WERI-Rb-1 (cell line): ENCODE measurements around the gene GALNT12.
A peak's percentile ranks its signal among the peaks of the same experiment; 100 is the strongest.

Source experiments
- DNase-seq: peaks from one replicate; pipeline ENCODE4 v3.0.0-alpha.2; 2020
- H3K27ac ChIP-seq: fragments of 250-450 bp; sonication (Bioruptor Pico); 2 replicates; pipeline ENCODE4 v1.5.1; 2020; ENCODE audit warnings: mild to moderate bottlenecking, moderate library complexity
- H3K27me3 ChIP-seq: fragments of 250-450 bp; sonication (Bioruptor Pico); 2 replicates; pipeline ENCODE4 v1.5.1; 2021; ENCODE audit warnings: mild to moderate bottlenecking, low read depth, moderate library complexity; ENCODE audit not compliant: insufficient read depth, severe bottlenecking
- H3K36me3 ChIP-seq: fragments of 250-450 bp; sonication (Bioruptor Pico); 2 replicates; pipeline ENCODE4 v1.5.1; 2020; ENCODE audit warnings: mild to moderate bottlenecking, moderate library complexity
- H3K4me3 ChIP-seq: 2 replicates; pipeline ENCODE4 v1.5.1; 2011; ENCODE audit warnings: low read depth, mild to moderate bottlenecking, control low read depth, low read length
- H3K9me3 ChIP-seq: fragments of 250-450 bp; sonication (Bioruptor Pico); 2 replicates; pipeline ENCODE4 v1.5.1; 2021; ENCODE audit warnings: mild to moderate bottlenecking, moderate library complexity; ENCODE audit not compliant: severe bottlenecking
- TF ChIP-seq, protein P1 (sequence below): IDR thresholded peaks from 2 replicates; pipeline ENCODE4 v1.5.1; 2011; ENCODE audit warnings: low read depth, mild to moderate bottlenecking, control low read depth, inconsistent platforms, low read length

GALNT12 gene

GRCh38 chr9:98823666-98824334 lies 16.3 kb downstream of the GALNT12 start:
- DNase-seq = no peak
- 0 out of 2 replicates have a peak overlapping the region, but pooled peaks have one; percentile 6 for H3K27ac ChIP-seq
- H3K9me3 ChIP-seq = peaks cover 3% of the 10 kb centered on the region
- H3K4me3 ChIP-seq = no peak overlapping the region
- H3K27me3 ChIP-seq = no peaks in the 10 kb centered on the region
- H3K36me3 ChIP-seq = peaks cover 32% of the 10 kb centered on the region
- TF ChIP-seq, protein P1, sequence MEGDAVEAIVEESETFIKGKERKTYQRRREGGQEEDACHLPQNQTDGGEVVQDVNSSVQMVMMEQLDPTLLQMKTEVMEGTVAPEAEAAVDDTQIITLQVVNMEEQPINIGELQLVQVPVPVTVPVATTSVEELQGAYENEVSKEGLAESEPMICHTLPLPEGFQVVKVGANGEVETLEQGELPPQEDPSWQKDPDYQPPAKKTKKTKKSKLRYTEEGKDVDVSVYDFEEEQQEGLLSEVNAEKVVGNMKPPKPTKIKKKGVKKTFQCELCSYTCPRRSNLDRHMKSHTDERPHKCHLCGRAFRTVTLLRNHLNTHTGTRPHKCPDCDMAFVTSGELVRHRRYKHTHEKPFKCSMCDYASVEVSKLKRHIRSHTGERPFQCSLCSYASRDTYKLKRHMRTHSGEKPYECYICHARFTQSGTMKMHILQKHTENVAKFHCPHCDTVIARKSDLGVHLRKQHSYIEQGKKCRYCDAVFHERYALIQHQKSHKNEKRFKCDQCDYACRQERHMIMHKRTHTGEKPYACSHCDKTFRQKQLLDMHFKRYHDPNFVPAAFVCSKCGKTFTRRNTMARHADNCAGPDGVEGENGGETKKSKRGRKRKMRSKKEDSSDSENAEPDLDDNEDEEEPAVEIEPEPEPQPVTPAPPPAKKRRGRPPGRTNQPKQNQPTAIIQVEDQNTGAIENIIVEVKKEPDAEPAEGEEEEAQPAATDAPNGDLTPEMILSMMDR = no peak

DNA sequence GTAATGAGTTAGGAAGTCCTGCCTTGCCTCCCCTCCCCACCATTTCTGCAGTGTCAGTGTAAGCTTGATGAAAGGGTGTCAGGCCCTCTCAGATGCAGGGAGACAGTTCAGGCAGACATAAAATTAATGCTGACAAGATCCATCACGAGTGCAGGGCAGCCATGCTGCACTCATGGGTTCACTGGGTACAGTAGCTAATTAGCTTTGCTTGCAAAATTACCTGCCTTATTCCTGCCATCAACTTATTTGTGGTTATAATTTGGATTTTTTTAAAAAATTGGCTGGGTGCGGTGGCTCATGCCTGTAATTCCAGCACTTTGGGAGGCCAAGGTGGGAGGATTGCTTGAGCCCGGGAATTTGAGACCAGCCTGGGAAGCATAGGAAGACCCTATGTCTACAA lies 17.9 kb downstream of the GALNT12 start:
- peaks cover 40% of the 10 kb centered on the region for H3K36me3 ChIP-seq
- peaks cover 3% of the 10 kb centered on the region for H3K9me3 ChIP-seq
- H3K27ac ChIP-seq = no peak overlapping the region
- TF ChIP-seq, protein P1 = no peak
- H3K27me3 ChIP-seq = no peaks in the 10 kb centered on the region
- DNase-seq = no peak
- no peak overlapping the region for H3K4me3 ChIP-seq

DNA sequence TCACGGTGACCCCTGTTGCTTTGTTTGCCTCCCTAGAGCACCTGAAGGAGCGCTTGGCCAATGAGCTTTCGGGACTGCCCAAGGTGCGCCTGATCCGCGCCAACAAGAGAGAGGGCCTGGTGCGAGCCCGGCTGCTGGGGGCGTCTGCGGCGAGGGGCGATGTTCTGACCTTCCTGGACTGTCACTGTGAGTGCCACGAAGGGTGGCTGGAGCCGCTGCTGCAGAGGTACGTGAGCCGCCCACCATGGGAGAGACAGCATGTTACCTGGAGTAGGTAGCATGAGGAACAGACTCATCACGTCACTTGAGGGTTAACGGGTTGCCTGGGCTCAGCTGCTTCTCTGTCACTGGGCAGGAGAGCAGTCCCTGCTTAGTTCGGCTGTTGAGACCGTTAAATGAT lies 19.2 kb downstream of the GALNT12 start:
- no peaks in the 10 kb centered on the region for H3K27me3 ChIP-seq
- peaks cover 3% of the 10 kb centered on the region for H3K9me3 ChIP-seq
- no peak overlapping the region for H3K4me3 ChIP-seq
- peaks cover 49% of the 10 kb centered on the region for H3K36me3 ChIP-seq
- DNase-seq = no peak
- TF ChIP-seq, protein P1 = no peak
- no peak overlapping the region for H3K27ac ChIP-seq

- TF ChIP-seq, protein P1 = no peak
Observed at GRCh38 chr9:98829766-98830165, 22.3 kb downstream of the GALNT12 start.

DNA sequence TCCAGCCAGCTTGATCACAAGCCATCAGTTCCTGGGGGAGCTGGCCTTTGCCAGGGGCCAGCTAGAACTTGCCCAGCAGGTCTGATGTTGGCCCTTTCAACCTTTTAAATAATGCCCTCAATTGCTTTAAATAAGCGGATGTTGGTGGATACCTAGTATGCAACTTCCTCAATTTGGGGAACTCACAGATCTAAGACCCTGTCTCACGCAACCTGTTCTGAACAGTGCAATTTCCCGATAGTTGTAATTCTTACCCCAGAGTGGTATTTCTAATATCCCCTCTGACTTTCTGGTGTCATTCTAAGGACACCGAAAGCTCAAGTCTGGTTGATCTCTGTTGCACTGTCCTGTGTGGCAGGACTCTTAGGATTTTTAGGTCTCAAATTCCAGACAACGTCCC lies 23.1 kb downstream of the GALNT12 start:
- Histone ChIP-seq H3K36me3 (peaks cover 68% of the 10 kb centered on the region), H3K4me3 (no peak overlapping the region), H3K27ac (no peak overlapping the region), H3K27me3 (no peaks in the 10 kb centered on the region), H3K9me3 (no peaks in the 10 kb centered on the region)
- no peak for DNase-seq
- TF ChIP-seq, protein P1 = no peak

More at GRCh38 chr9:98829766-98830165, 22.3 kb downstream of the GALNT12 start:
- H3K4me3 ChIP-seq = no peak overlapping the region
- peaks cover 64% of the 10 kb centered on the region for H3K36me3 ChIP-seq
- H3K9me3 ChIP-seq = no peaks in the 10 kb centered on the region
- no peak overlapping the region for H3K27ac ChIP-seq
- DNase-seq = no peak
- no peaks in the 10 kb centered on the region for H3K27me3 ChIP-seq

GRCh38 chr9:98831696-98832095 lies 24.2 kb downstream of the GALNT12 start:
- H3K36me3 ChIP-seq = peaks cover 65% of the 10 kb centered on the region
- H3K9me3 ChIP-seq = no peaks in the 10 kb centered on the region
- TF ChIP-seq, protein P1 = no peak
- DNase-seq = no peak
- no peak overlapping the region for H3K4me3 ChIP-seq
- H3K27me3 ChIP-seq = no peaks in the 10 kb centered on the region
- H3K27ac ChIP-seq = no peak overlapping the region
